HFFc6 (cell line): Measurements from ENCODE around the gene ADNP2. TPM values are rescaled to one million over a fixed set of nuclear protein-coding genes. Genes with fewer than 3 reads are reported as not detected.

Experiments used
- DNase-seq: peaks from one replicate; pipeline ENCODE4 v3.0.0-alpha.2; 2018
- H3K27ac Mint-ChIP-seq: 2 replicates; pipeline ENCODE4 v1.8.0; 2020; ENCODE audit warnings: mild to moderate bottlenecking, mixed read lengths
- H3K27me3 Mint-ChIP-seq: 2 replicates; pipeline ENCODE4 v1.8.0; 2021; ENCODE audit warnings: mild to moderate bottlenecking, moderate library complexity, mixed read lengths; ENCODE audit not compliant: insufficient read depth
- H3K36me3 Mint-ChIP-seq: 2 replicates; pipeline ENCODE4 v1.8.0; 2021; ENCODE audit warnings: low read depth, mixed read lengths
- H3K4me1 Mint-ChIP-seq: 2 replicates; pipeline ENCODE4 v1.8.0; 2020; ENCODE audit warnings: low read depth, mixed read lengths
- H3K4me3 Mint-ChIP-seq: 2 replicates; pipeline ENCODE4 v1.8.0; 2020; ENCODE audit warnings: mild to moderate bottlenecking, moderate library complexity, mixed read lengths
- H3K9me3 Mint-ChIP-seq: 2 replicates; pipeline ENCODE4 v1.8.0; 2020; ENCODE audit warnings: mild to moderate bottlenecking, mixed read lengths
- CTCF ChIP-seq: fragments of 200-600 bp; sonication (generic); IDR thresholded peaks from 2 replicates; pipeline ENCODE4 v1.5.0; 2021; ENCODE audit warnings: antibody characterized with exemption, mild to moderate bottlenecking
- total RNA-seq, 6 experiments: library from RNA; stranded (reverse); fragmentation: NEBNext Ultra II Directional; extraction: Animal tissue kit (Norgen Biotek cat#: 25700); gene quantifications; 2 replicates in 1 of 6; 3 replicates in 5 of 6; pipeline ENCODE4 v1.2.3, GENCODE V29; 2021

ADNP2 gene
- total RNA-seq, 6 experiments from 2014 or later: 11.5 to 15.6 (median 14.3) TPM

DNA sequence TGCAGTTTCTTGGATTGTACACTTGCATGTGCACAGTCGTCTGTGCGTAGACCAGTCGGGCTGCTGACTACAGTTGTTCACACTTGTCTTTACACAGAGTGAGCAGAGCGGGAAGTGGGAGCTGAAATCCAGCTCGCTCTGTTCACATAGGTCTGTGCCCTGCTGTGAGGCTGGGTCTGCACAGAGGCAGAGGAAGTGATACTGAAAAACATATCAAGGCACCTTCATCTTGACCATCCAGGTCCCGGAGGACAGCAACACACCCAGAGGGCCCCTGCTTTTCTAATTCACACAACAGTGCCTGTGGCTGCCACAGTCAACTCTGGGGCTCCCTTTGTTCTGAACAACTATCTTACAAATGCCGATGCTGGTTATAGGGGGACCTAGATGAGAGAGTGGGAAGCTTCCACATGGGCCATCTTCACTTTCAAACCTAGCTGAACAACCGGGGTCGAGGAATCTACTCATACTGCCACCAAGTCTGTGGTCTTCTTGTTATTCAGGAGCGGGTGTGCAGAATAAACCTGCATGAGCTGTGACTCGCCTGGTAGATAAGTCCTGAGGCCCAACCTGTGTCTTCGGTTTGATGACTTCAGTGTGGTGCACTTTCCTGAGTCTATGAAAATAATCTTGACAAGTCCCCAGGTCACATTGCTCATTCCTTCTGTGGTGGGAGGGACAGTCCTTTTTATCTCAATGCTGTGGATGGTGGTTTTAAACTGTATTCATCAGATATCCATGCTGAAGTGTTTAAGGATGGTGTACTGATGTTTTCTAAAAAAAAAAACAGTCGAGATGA lies 3.5 kb upstream of the ADNP2 start:
- H3K27ac Mint-ChIP-seq: no peak overlapping the region
- H3K4me1 Mint-ChIP-seq: peaks cover 36% of the 10 kb centered on the region
- H3K27me3 Mint-ChIP-seq: peaks cover 5% of the 10 kb centered on the region
- H3K36me3 Mint-ChIP-seq: no peaks in the 10 kb centered on the region
- no peak for TF ChIP-seq CTCF
- peaks cover 4% of the 10 kb centered on the region; the same call in 1 of the 2 replicates for H3K9me3 Mint-ChIP-seq
- no peak overlapping the region for H3K4me3 Mint-ChIP-seq
- DNase-seq: no peak

GRCh38 chr18:80106482-80107051 lies 2.5 kb upstream of the ADNP2 start:
- no peak for DNase-seq

GRCh38 chr18:80107426-80107825 lies 1.6 kb upstream of the ADNP2 start:
- TF ChIP-seq CTCF: no peak
- Mint-ChIP-seq H3K4me1 (peaks cover 43% of the 10 kb centered on the region), H3K9me3 (no peaks in the 10 kb centered on the region), H3K4me3 (no peak overlapping the region), H3K27ac (no peak overlapping the region), H3K36me3 (no peaks in the 10 kb centered on the region), H3K27me3 (peaks cover 5% of the 10 kb centered on the region)
- no peak for DNase-seq

More at GRCh38 chr18:80106482-80107051, 2.5 kb upstream of the ADNP2 start:
- peaks cover 5% of the 10 kb centered on the region for H3K27me3 Mint-ChIP-seq
- no peak overlapping the region for H3K4me3 Mint-ChIP-seq
- TF ChIP-seq CTCF: no peak
- no peaks in the 10 kb centered on the region for H3K9me3 Mint-ChIP-seq
- H3K36me3 Mint-ChIP-seq: no peaks in the 10 kb centered on the region
- H3K4me1 Mint-ChIP-seq: peaks cover 42% of the 10 kb centered on the region
- no peak overlapping the region for H3K27ac Mint-ChIP-seq

- no peak for DNase-seq
- no peak overlapping the region for H3K27ac Mint-ChIP-seq
- H3K27me3 Mint-ChIP-seq: peaks cover 5% of the 10 kb centered on the region
- no peaks in the 10 kb centered on the region; the same call in 1 of the 2 replicates for H3K36me3 Mint-ChIP-seq
- no peak overlapping the region; the same call in 1 of the 2 replicates for H3K4me3 Mint-ChIP-seq
- no peaks in the 10 kb centered on the region for H3K9me3 Mint-ChIP-seq
- TF ChIP-seq CTCF: no peak
- peaks cover 49% of the 10 kb centered on the region for H3K4me1 Mint-ChIP-seq
Measured at GRCh38 chr18:80108121-80108536, 933 bp upstream of the ADNP2 start.

DNA sequence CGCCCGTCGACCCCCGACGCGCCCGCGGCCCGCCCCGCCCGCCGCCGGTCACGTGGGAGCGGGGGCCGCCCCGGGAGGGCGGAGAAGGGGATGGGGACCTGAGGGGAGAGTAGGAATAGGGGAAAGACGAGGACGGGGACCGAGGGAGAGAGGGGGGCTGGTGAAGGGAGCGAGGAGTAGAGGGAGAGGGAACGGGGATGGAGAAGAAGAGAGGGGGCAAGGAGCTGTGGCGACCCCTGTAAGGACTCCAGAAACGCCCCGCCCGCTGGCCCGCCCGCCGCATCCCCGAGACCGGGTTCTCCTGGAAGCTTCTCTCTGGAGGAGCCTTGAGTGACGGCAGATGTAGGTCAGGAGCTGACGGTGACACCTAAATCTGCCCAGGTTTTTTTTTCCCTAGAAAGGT lies 615 bp downstream of the ADNP2 start:
- H3K4me3 Mint-ChIP-seq: peak overlapping the region; percentile 87
- peaks cover 45% of the 10 kb centered on the region for H3K4me1 Mint-ChIP-seq
- peaks cover 1% of the 10 kb centered on the region; the same call in 1 of the 2 replicates for H3K36me3 Mint-ChIP-seq
- peak overlapping the region; percentile 84 for H3K27ac Mint-ChIP-seq
- peak; percentile 32 for DNase-seq
- peaks cover 5% of the 10 kb centered on the region for H3K27me3 Mint-ChIP-seq
- H3K9me3 Mint-ChIP-seq: no peaks in the 10 kb centered on the region
- TF ChIP-seq CTCF: no peak
